IMR-90 (cell line): ENCODE measurements around the gene TIA1. TPM values are rescaled to one million over a fixed set of nuclear protein-coding genes. Genes with fewer than 3 reads are reported as not detected.

Experiments
- ATAC-seq: fragments of 200-7000 bp; cut with Tn5 transposase; 2 replicates; pipeline ENCODE4 v1.9.1; 2020; ENCODE audit warnings: low read depth, mild to moderate bottlenecking, moderate library complexity
- BruUV-seq: library from RNA; stranded (reverse); fragments of 400-500 nt; replicated peaks from 2 replicates; lab custom pipeline; 2021; lab: Mats Ljungman, UMichigan
- CTCF ChIA-PET: fragments of 300-600 bp; formaldehyde crosslinking; extraction: SDS; loops from one replicate; lab custom pipeline; 2021; ENCODE audit warnings: antibody characterized with exemption; lab: Yijun Ruan, JAX
- POLR2A ChIA-PET: fragments of 300-600 bp; sonication (Branson Sonifier 250); formaldehyde crosslinking; loops from one replicate; lab custom pipeline; 2022; ENCODE audit warnings: antibody characterized with exemption; ENCODE audit not compliant: unreplicated experiment; lab: Charles Lee
- DNase-seq: peaks from one replicate; pipeline ENCODE4 v3.0.0; 2013
- H2AFZ ChIP-seq: replicated peaks from 2 replicates; pipeline ENCODE3; 2013; ENCODE audit warnings: low read length, mild to moderate bottlenecking; ENCODE audit not compliant: poor library complexity
- H2AK5ac ChIP-seq: 2 replicates; pipeline ENCODE4 v1.6.1; 2013; ENCODE audit warnings: low read depth, low read length, inconsistent platforms
- H2AK9ac ChIP-seq: replicated peaks from 2 replicates; pipeline ENCODE3; 2013; ENCODE audit warnings: mild to moderate bottlenecking, low read depth, low read length, moderate library complexity; ENCODE audit not compliant: poor library complexity
- H2BK120ac ChIP-seq: 2 replicates; pipeline ENCODE4 v1.6.1; 2013; ENCODE audit warnings: low read depth, low read length, inconsistent platforms
- H2BK15ac ChIP-seq: 3 replicates; pipeline ENCODE4 v1.6.1; 2013; ENCODE audit warnings: low read depth, low read length, inconsistent platforms
- H2BK20ac ChIP-seq: 2 replicates; pipeline ENCODE4 v1.6.1; 2013; ENCODE audit warnings: low read depth, mild to moderate bottlenecking, inconsistent platforms, low read length, moderate library complexity
- H2BK5ac ChIP-seq: 2 replicates; pipeline ENCODE4 v1.6.1; 2013; ENCODE audit warnings: mild to moderate bottlenecking, low read depth, low read length, inconsistent platforms; ENCODE audit not compliant: poor library complexity, severe bottlenecking
- H3K14ac ChIP-seq: replicated peaks from 2 replicates; pipeline ENCODE4 v1.6.1; 2013; ENCODE audit warnings: low read depth, low read length, inconsistent platforms
- H3K18ac ChIP-seq: 2 replicates; pipeline ENCODE4 v1.6.1; 2013; ENCODE audit warnings: low read depth, low read length, control low read depth
- H3K23ac ChIP-seq: 2 replicates; pipeline ENCODE4 v1.6.1; 2013; ENCODE audit warnings: low read depth, low read length, inconsistent platforms
- H3K27ac ChIP-seq: 2 replicates; pipeline ENCODE4 v1.5.1; 2013; ENCODE audit warnings: mild to moderate bottlenecking, control low read depth, low read length; ENCODE audit not compliant: insufficient read depth
- H3K27me3 ChIP-seq: 2 replicates; pipeline ENCODE4 v1.6.1; 2013; ENCODE audit warnings: low read length; ENCODE audit not compliant: control insufficient read depth, insufficient read depth
- H3K36me3 ChIP-seq: 2 replicates; pipeline ENCODE4 v1.6.1; 2013; ENCODE audit warnings: low read length, mixed read lengths; ENCODE audit not compliant: control insufficient read depth, insufficient read depth
- H3K4ac ChIP-seq: 2 replicates; pipeline ENCODE4 v1.6.1; 2013; ENCODE audit warnings: low read depth, low read length, inconsistent platforms
- H3K4me1 ChIP-seq: 2 replicates; pipeline ENCODE4 v1.6.1; 2013; ENCODE audit warnings: low read length, mixed read lengths; ENCODE audit not compliant: control insufficient read depth, insufficient read depth
- H3K4me2 ChIP-seq: 2 replicates; pipeline ENCODE4 v1.6.1; 2013; ENCODE audit warnings: low read depth, mild to moderate bottlenecking, control low read depth, low read length, moderate library complexity
- H3K4me3 ChIP-seq: 2 replicates; pipeline ENCODE4 v1.5.1; 2013; ENCODE audit warnings: low read depth, mild to moderate bottlenecking, control low read depth, low read length, moderate library complexity; ENCODE audit not compliant: insufficient read depth
- H3K56ac ChIP-seq: 2 replicates; pipeline ENCODE4 v1.6.1; 2013; ENCODE audit warnings: low read length, inconsistent platforms; ENCODE audit not compliant: insufficient read depth; ENCODE audit errors: extremely low read depth
- H3K79me1 ChIP-seq, 2 experiments: 2 replicates each; pipeline ENCODE4 v1.6.1; 2013; ENCODE audit warnings: low read length in 2 of 2, inconsistent platforms in 1 of 2, low read depth in 1 of 2
- H3K9ac ChIP-seq: 2 replicates; pipeline ENCODE4 v1.6.1; 2013; ENCODE audit warnings: low read depth, low read length, control low read depth
- H3K9me1 ChIP-seq: 2 replicates; pipeline ENCODE4 v1.6.1; 2013; ENCODE audit warnings: low read length, inconsistent platforms; ENCODE audit not compliant: insufficient read depth
- H3K9me3 ChIP-seq: 2 replicates; pipeline ENCODE4 v1.6.1; 2013; ENCODE audit warnings: low read length; ENCODE audit not compliant: control insufficient read depth, insufficient read depth
- H4K20me1 ChIP-seq: 2 replicates; pipeline ENCODE4 v1.6.1; 2013; ENCODE audit warnings: low read length, inconsistent platforms; ENCODE audit not compliant: insufficient read depth
- H4K5ac ChIP-seq: 2 replicates; pipeline ENCODE4 v1.6.1; 2013; ENCODE audit warnings: mild to moderate bottlenecking, low read depth, low read length, control low read depth
- H4K8ac ChIP-seq, 2 experiments: 2 replicates each; pipeline ENCODE4 v1.6.1; 2013; ENCODE audit warnings: low read depth in 2 of 2, low read length in 2 of 2, control low read depth in 1 of 2, inconsistent platforms in 1 of 2
- H4K91ac ChIP-seq: 2 replicates; pipeline ENCODE4 v1.6.1; 2013; ENCODE audit warnings: low read depth, low read length, inconsistent platforms; ENCODE audit not compliant: insufficient read depth
- BHLHE40 ChIP-seq: fragments of 150-350 bp; IDR thresholded peaks from 2 replicates; pipeline ENCODE4 v1.6.1; 2016; ENCODE audit warnings: mild to moderate bottlenecking, low read depth, low read length
- CEBPB ChIP-seq: IDR thresholded peaks from 2 replicates; pipeline ENCODE4 v1.6.1; 2012; ENCODE audit warnings: low read depth, low read length, improper control_type of control experiment
- CHD1 ChIP-seq: IDR thresholded peaks from 2 replicates; pipeline ENCODE4 v1.6.1; 2012; ENCODE audit warnings: low read depth, low read length, improper control_type of control experiment
- MAFK ChIP-seq: IDR thresholded peaks from 2 replicates; pipeline ENCODE4 v1.6.1; 2012; ENCODE audit warnings: low read depth, low read length, improper control_type of control experiment
- MAZ ChIP-seq: IDR thresholded peaks from 2 replicates; pipeline ENCODE4 v1.6.1; 2012; ENCODE audit warnings: low read depth, mild to moderate bottlenecking, low read length, improper control_type of control experiment, moderate library complexity, borderline replicate concordance
- POLR2A ChIP-seq: IDR thresholded peaks from 2 replicates; pipeline ENCODE4 v1.6.1; 2012; ENCODE audit warnings: mild to moderate bottlenecking, low read depth, low read length
- RAD21 ChIP-seq: IDR thresholded peaks from 2 replicates; pipeline ENCODE4 v1.6.1; 2012; ENCODE audit warnings: low read length, improper control_type of control experiment
- RCOR1 ChIP-seq: IDR thresholded peaks from 2 replicates; pipeline ENCODE4 v1.6.1; 2012; ENCODE audit warnings: mild to moderate bottlenecking, low read length, improper control_type of control experiment; ENCODE audit not compliant: insufficient replicate concordance
- RFX5 ChIP-seq: IDR thresholded peaks from 2 replicates; pipeline ENCODE4 v1.8.0; 2012; ENCODE audit warnings: low read depth, mild to moderate bottlenecking, low read length, moderate library complexity
- SMC3 ChIP-seq: fragments of 150-350 bp; IDR thresholded peaks from 2 replicates; pipeline ENCODE4 v1.6.1; 2016; ENCODE audit warnings: low read depth, mild to moderate bottlenecking, antibody characterized with exemption, low read length, moderate library complexity
- WGBS, 2 experiments: methylation state at CpG; one replicate each; pipeline versions ENCODE4 v1.1.5 to v1.1.7; 2013; ENCODE audit warnings: missing lambda C conversion rate in 2 of 2; ENCODE audit not compliant: insufficient read length in 1 of 2; ENCODE audit errors: extremely low coverage in 2 of 2; 5-methylcytosine and 5-hydroxymethylcytosine counted together
- dilution Hi-C: fragments of 300-500 bp; cut with HindIII; formaldehyde crosslinking; loops from one replicate; pipeline ENCODE4 v1.14.3; 2018; ENCODE audit warnings: low sequenced_read_pairs; ENCODE audit not compliant: unreplicated experiment
- in situ Hi-C: fragments of 300-500 bp; cut with MboI; formaldehyde crosslinking; loops from 3 replicates; pipeline ENCODE4 v1.14.3; 2019; ENCODE audit warnings: low sequenced_read_pairs, inconsistent platforms, mixed read lengths
- intact Hi-C: fragments of 100-400 bp; cut with micrococcal nuclease; formaldehyde crosslinking; loops from 2 replicates; pipeline ENCODE4 v1.10.0; 2022
- polyA plus RNA-seq, 3 experiments: library from polyadenylated mRNA; depleted of rRNA; stranded (reverse); fragments of >200 nt; gene quantifications; 2 replicates each; pipeline ENCODE4 v1.2.3, GENCODE V29; 2012; ENCODE audit warnings: low replicate concordance in 1 of 3
- total RNA-seq: library from RNA; depleted of rRNA; stranded (reverse); fragments of >200 nt; gene quantifications from 2 replicates; pipeline ENCODE4 v1.2.3, GENCODE V29; 2012
- TF ChIP-seq, protein P1 (sequence below): fragments of 150-350 bp; IDR thresholded peaks from 2 replicates; pipeline ENCODE4 v1.6.1; 2017; ENCODE audit warnings: mild to moderate bottlenecking, antibody characterized with exemption, low read length, low read depth
- TF ChIP-seq, protein P2 (sequence below): conservative IDR thresholded peaks from 2 replicates; pipeline ENCODE4 v1.5.1; 2012; ENCODE audit warnings: mild to moderate bottlenecking, low read depth, low read length, improper control_type of control experiment
- TF ChIP-seq, protein P3 (sequence below): fragments of 150-350 bp; IDR thresholded peaks from 2 replicates; pipeline ENCODE4 v1.6.1; 2016; ENCODE audit warnings: low read depth, mild to moderate bottlenecking, low read length, moderate library complexity, borderline replicate concordance

Gene TIA1
- total and polyA plus RNA-seq, 2 of the 4 experiments (the other 2 are of a cell fraction), result 72.7 to 103 TPM

DNA sequence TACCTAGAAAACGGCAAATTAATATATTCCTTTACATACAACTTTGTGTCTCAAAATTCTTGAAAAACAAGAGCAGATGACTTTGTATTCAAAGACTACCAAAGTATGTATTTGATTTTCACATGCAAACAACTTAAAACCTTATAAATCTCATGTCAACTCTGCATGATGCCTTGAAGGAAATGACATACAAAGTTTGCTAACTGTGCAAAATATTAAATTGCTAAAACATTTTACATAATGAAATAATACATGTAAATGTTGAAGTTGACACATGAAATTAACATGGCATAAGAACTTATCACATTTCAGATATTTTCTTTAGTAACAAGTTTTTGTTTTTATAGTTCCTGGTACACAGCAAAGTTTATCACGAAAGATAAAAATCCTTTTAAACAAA is 36.8 kb downstream of the TIA1 start:
- no TSS peak for BruUV-seq
- no peaks in the 10 kb centered on the region for H3K27me3 ChIP-seq

More for the DNA sequence above, 36.8 kb downstream of the TIA1 start:
- H2AK5ac ChIP-seq, result no peak overlapping the region
- H3K23ac ChIP-seq, result no peak overlapping the region
- no peak overlapping the region for H4K5ac ChIP-seq
- H3K4me3 ChIP-seq, result no peak overlapping the region
- TF ChIP-seq POLR2A (no peak), BHLHE40 (no peak), CHD1 (no peak), MAZ (no peak), MAFK (no peak), RCOR1 (no peak), CEBPB (no peak), RAD21 (no peak), SMC3 (no peak), RFX5 (no peak)
- TF ChIP-seq, protein P1, sequence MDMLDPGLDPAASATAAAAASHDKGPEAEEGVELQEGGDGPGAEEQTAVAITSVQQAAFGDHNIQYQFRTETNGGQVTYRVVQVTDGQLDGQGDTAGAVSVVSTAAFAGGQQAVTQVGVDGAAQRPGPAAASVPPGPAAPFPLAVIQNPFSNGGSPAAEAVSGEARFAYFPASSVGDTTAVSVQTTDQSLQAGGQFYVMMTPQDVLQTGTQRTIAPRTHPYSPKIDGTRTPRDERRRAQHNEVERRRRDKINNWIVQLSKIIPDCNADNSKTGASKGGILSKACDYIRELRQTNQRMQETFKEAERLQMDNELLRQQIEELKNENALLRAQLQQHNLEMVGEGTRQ, result no peak
- TF ChIP-seq, protein P2, sequence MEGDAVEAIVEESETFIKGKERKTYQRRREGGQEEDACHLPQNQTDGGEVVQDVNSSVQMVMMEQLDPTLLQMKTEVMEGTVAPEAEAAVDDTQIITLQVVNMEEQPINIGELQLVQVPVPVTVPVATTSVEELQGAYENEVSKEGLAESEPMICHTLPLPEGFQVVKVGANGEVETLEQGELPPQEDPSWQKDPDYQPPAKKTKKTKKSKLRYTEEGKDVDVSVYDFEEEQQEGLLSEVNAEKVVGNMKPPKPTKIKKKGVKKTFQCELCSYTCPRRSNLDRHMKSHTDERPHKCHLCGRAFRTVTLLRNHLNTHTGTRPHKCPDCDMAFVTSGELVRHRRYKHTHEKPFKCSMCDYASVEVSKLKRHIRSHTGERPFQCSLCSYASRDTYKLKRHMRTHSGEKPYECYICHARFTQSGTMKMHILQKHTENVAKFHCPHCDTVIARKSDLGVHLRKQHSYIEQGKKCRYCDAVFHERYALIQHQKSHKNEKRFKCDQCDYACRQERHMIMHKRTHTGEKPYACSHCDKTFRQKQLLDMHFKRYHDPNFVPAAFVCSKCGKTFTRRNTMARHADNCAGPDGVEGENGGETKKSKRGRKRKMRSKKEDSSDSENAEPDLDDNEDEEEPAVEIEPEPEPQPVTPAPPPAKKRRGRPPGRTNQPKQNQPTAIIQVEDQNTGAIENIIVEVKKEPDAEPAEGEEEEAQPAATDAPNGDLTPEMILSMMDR, result no peak
- TF ChIP-seq, protein P3, sequence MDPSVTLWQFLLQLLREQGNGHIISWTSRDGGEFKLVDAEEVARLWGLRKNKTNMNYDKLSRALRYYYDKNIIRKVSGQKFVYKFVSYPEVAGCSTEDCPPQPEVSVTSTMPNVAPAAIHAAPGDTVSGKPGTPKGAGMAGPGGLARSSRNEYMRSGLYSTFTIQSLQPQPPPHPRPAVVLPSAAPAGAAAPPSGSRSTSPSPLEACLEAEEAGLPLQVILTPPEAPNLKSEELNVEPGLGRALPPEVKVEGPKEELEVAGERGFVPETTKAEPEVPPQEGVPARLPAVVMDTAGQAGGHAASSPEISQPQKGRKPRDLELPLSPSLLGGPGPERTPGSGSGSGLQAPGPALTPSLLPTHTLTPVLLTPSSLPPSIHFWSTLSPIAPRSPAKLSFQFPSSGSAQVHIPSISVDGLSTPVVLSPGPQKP, result no peak
- WGBS, 2 experiments, result no CpG with 5 or more reads among the region's 2 CpGs
- ATAC-seq, result no peak
- H3K27ac ChIP-seq, result no peak overlapping the region
- no peak overlapping the region for H3K14ac ChIP-seq
- intact Hi-C loops, result no loop called here
- dilution Hi-C loops, result no loop called here
- no peak overlapping the region for H3K9ac ChIP-seq
- H3K9me3 ChIP-seq, result no peaks in the 10 kb centered on the region
- no peak overlapping the region for H4K91ac ChIP-seq
- no peak overlapping the region for H3K4ac ChIP-seq
- H3K79me1 ChIP-seq, result peaks cover 3 to 16% of the 10 kb centered on the region in 2 experiments; a peak in 3 of 4 replicates
- no peak overlapping the region for H2AFZ ChIP-seq
- peaks cover 9% of the 10 kb centered on the region; the same call in 1 of the 2 replicates for H4K20me1 ChIP-seq
- no peak overlapping the region for H2BK20ac ChIP-seq
- H3K4me1 ChIP-seq, result peaks cover 6% of the 10 kb centered on the region
- H3K9me1 ChIP-seq, result peaks cover 2% of the 10 kb centered on the region
- H2BK15ac ChIP-seq, result no peak overlapping the region
- H4K8ac ChIP-seq, result no peak overlapping the region
- H3K56ac ChIP-seq, result no peak overlapping the region
- no peak overlapping the region for H3K4me2 ChIP-seq
- POLR2A ChIA-PET, result interaction anchor here (0.6 kb wide), 1 partner anchor 279 kb away, joined by 3 read pairs; no protein-coding TSS in a partner anchor
- in situ Hi-C loops, result no loop called here
- no peak overlapping the region for H2AK9ac ChIP-seq
- no peak overlapping the region for H2BK120ac ChIP-seq
- H3K18ac ChIP-seq, result no peak overlapping the region
- CTCF ChIA-PET, result no interaction called here
- H3K36me3 ChIP-seq, result peaks cover 25% of the 10 kb centered on the region
- no peak for DNase-seq
- no peak overlapping the region for H2BK5ac ChIP-seq
